Mesendoderm (in vitro differentiated cells): Measurements from ENCODE around the gene BICRA.
"Not testable (repeated sequence)": the region's sequence is repeated elsewhere in the genome, so short reads cannot be mapped to it uniquely, and the experiment has no call there.

Experiments
- DNase-seq: peaks from one replicate; pipeline ENCODE4 v3.0.0; 2013
- H2AK5ac ChIP-seq: 2 replicates; pipeline ENCODE4 v1.6.1; 2013; ENCODE audit warnings: low read length, inconsistent platforms
- H2BK120ac ChIP-seq: 2 replicates; pipeline ENCODE4 v1.6.1; 2013; ENCODE audit warnings: low read depth, mild to moderate bottlenecking, low read length, moderate library complexity, mixed read lengths
- H2BK15ac ChIP-seq: replicated peaks from 2 replicates; pipeline ENCODE4 v1.6.1; 2013; ENCODE audit warnings: low read depth, mild to moderate bottlenecking, moderate library complexity
- H2BK5ac ChIP-seq: 2 replicates; pipeline ENCODE4 v1.6.1; 2013; ENCODE audit warnings: low read length, inconsistent platforms
- H3K18ac ChIP-seq: 2 replicates; pipeline ENCODE4 v1.6.1; 2013; ENCODE audit warnings: mild to moderate bottlenecking, low read length, mixed read lengths
- H3K23ac ChIP-seq: one replicate; pipeline ENCODE4 v1.6.1; 2013; ENCODE audit warnings: low read length
- H3K27ac ChIP-seq: 2 replicates; pipeline ENCODE4 v1.5.1; 2013; ENCODE audit warnings: low read depth, mild to moderate bottlenecking, inconsistent platforms, low read length, moderate library complexity
- H3K27me3 ChIP-seq: 2 replicates; pipeline ENCODE4 v1.6.1; 2013; ENCODE audit warnings: low read length, control low read depth, mild to moderate bottlenecking, inconsistent platforms; ENCODE audit not compliant: insufficient read depth, poor library complexity
- H3K36me3 ChIP-seq: 2 replicates; pipeline ENCODE4 v1.6.1; 2013; ENCODE audit warnings: low read length, inconsistent platforms; ENCODE audit not compliant: control insufficient read depth, insufficient read depth
- H3K4ac ChIP-seq: one replicate; pipeline ENCODE4 v1.6.1; 2013; ENCODE audit warnings: low read depth, mild to moderate bottlenecking, low read length, moderate library complexity
- H3K4me1 ChIP-seq: 2 replicates; pipeline ENCODE4 v1.6.1; 2013; ENCODE audit warnings: low read depth, low read length, inconsistent platforms; ENCODE audit not compliant: control insufficient read depth
- H3K4me2 ChIP-seq: 2 replicates; pipeline ENCODE4 v1.6.1; 2013; ENCODE audit warnings: low read length
- H3K4me3 ChIP-seq: 2 replicates; pipeline ENCODE4 v1.5.1; 2013; ENCODE audit warnings: mild to moderate bottlenecking, low read length
- H3K56ac ChIP-seq: one replicate; pipeline ENCODE4 v1.6.1; 2013; ENCODE audit warnings: low read length
- H3K79me1 ChIP-seq: 2 replicates; pipeline ENCODE4 v1.6.1; 2013; ENCODE audit warnings: low read length, inconsistent platforms
- H3K79me2 ChIP-seq: 2 replicates; pipeline ENCODE4 v1.6.1; 2013; ENCODE audit warnings: mild to moderate bottlenecking, low read length; ENCODE audit not compliant: control insufficient read depth, insufficient read depth
- H3K9ac ChIP-seq: 2 replicates; pipeline ENCODE4 v1.6.1; 2013; ENCODE audit warnings: low read length, inconsistent platforms
- H4K5ac ChIP-seq: one replicate; pipeline ENCODE4 v1.6.1; 2013; ENCODE audit warnings: low read length
- H4K8ac ChIP-seq: one replicate; pipeline ENCODE4 v1.6.1; 2013; ENCODE audit warnings: low read depth, mild to moderate bottlenecking, control low read depth, low read length, moderate library complexity
- WGBS: extraction: QIAGEN DNeasy Blood & Tissue Kit; methylation state at CpG from one replicate; pipeline ENCODE4 v1.1.7; 2013; ENCODE audit warnings: low lambda C conversion rate, missing lambda C conversion rate; ENCODE audit not compliant: insufficient coverage; ENCODE audit errors: extremely low coverage; 5-methylcytosine and 5-hydroxymethylcytosine counted together

BICRA gene

GRCh38 chr19:47728295-47728694 is 119.4 kb downstream of the BICRA start:
- not testable (repeated sequence) for H4K8ac ChIP-seq, H3K27me3 ChIP-seq, H3K36me3 ChIP-seq, H3K4me2 ChIP-seq, H3K9ac ChIP-seq, H2BK15ac ChIP-seq, H2AK5ac ChIP-seq, H3K4me3 ChIP-seq, H4K5ac ChIP-seq, H3K79me2 ChIP-seq, H2BK120ac ChIP-seq, H3K4ac ChIP-seq, H3K79me1 ChIP-seq, H3K18ac ChIP-seq, H2BK5ac ChIP-seq, DNase-seq, H3K4me1 ChIP-seq, H3K27ac ChIP-seq, H3K23ac ChIP-seq
- H3K56ac ChIP-seq = peak overlapping the region; percentile 34
- no CpG with 5 or more reads among the region's 4 CpGs for WGBS

DNA sequence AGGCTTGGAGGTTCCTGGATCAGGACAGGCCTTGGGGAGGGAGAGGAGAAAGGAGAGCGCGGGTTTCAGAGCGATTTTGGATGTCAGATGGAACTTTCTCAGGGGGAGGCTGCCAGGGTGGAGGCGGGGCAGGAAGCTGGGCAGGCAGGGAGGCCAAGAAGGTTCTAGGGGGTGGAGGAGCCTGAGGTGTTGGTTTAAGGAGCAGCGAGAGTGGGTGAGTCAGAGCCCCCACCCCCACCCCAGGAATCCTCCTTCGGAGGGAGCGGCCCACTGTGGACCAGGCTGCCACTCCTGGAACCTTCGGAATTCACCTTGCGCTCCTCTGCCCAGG is 120.5 kb downstream of the BICRA start:
- Histone ChIP-seq H3K79me1 (no peaks in the 10 kb centered on the region), H4K8ac (no peak overlapping the region), H3K4ac (no peak overlapping the region), H3K36me3 (no peaks in the 10 kb centered on the region), H2BK5ac (no peak overlapping the region), H3K23ac (no peak overlapping the region), H3K27me3 (no peaks in the 10 kb centered on the region), H3K56ac (peak overlapping the region; percentile 79), H3K27ac (peak overlapping the region; percentile 71), H3K18ac (peak overlapping the region; percentile 10), H2AK5ac (no peak overlapping the region), H3K4me1 (peaks cover 3% of the 10 kb centered on the region), H3K4me3 (no peak overlapping the region), H4K5ac (no peak overlapping the region), H3K79me2 (no peaks in the 10 kb centered on the region), H3K9ac (peak overlapping the region; percentile 28), H2BK120ac (no peak overlapping the region), H3K4me2 (peak overlapping the region; percentile 54), H2BK15ac (no peak overlapping the region)
- DNase-seq = peak; percentile 96
- no CpG with 5 or more reads among the region's 9 CpGs for WGBS

- peak overlapping the region; percentile 21 for H3K4ac ChIP-seq
- no peak overlapping the region for H2BK120ac ChIP-seq
- peak; percentile 95 for DNase-seq
- no peaks in the 10 kb centered on the region for H3K36me3 ChIP-seq
- H3K18ac ChIP-seq = peak overlapping the region; percentile 34
- no peaks in the 10 kb centered on the region for H3K79me2 ChIP-seq
- peak overlapping the region; percentile 55 for H3K27ac ChIP-seq
- no peak overlapping the region for H3K4me3 ChIP-seq
- H4K5ac ChIP-seq = no peak overlapping the region
- H3K9ac ChIP-seq = peak overlapping the region; percentile 28
- H3K4me2 ChIP-seq = peak overlapping the region; percentile 54
- H3K56ac ChIP-seq = peak overlapping the region; percentile 79
- H3K23ac ChIP-seq = no peak overlapping the region
- WGBS = no CpG with 5 or more reads among the region's 30 CpGs
- no peak overlapping the region for H4K8ac ChIP-seq
- H2BK15ac ChIP-seq = no peak overlapping the region
- H3K27me3 ChIP-seq = no peaks in the 10 kb centered on the region
- H2BK5ac ChIP-seq = no peak overlapping the region
- H2AK5ac ChIP-seq = no peak overlapping the region
- H3K79me1 ChIP-seq = no peaks in the 10 kb centered on the region
- H3K4me1 ChIP-seq = peaks cover 3% of the 10 kb centered on the region
These were observed 121.0 kb downstream of the BICRA start for GRCh38 chr19:47729799-47730520.

- Histone ChIP-seq H3K18ac (no peak overlapping the region), H3K36me3 (no peaks in the 10 kb centered on the region), H3K27me3 (no peaks in the 10 kb centered on the region), H3K79me2 (no peaks in the 10 kb centered on the region), H4K5ac (no peak overlapping the region), H2BK5ac (no peak overlapping the region), H3K23ac (no peak overlapping the region), H2AK5ac (no peak overlapping the region), H3K4me2 (no peak overlapping the region), H2BK120ac (no peak overlapping the region), H3K4me3 (no peak overlapping the region), H3K79me1 (no peaks in the 10 kb centered on the region), H3K56ac (no peak overlapping the region), H3K27ac (no peak overlapping the region), H2BK15ac (no peak overlapping the region), H3K9ac (no peak overlapping the region), H3K4me1 (peaks cover 3% of the 10 kb centered on the region), H3K4ac (no peak overlapping the region), H4K8ac (no peak overlapping the region)
- WGBS = no CpG with 5 or more reads among the region's 8 CpGs
- DNase-seq = no peak
These were observed 121.6 kb downstream of the BICRA start for GRCh38 chr19:47730521-47730889.

GRCh38 chr19:47730910-47731309 is 122.0 kb downstream of the BICRA start:
- no peak overlapping the region for H3K18ac ChIP-seq
- no peak overlapping the region for H3K9ac ChIP-seq
- H3K79me1 ChIP-seq = no peaks in the 10 kb centered on the region
- H3K27ac ChIP-seq = no peak overlapping the region
- no peak overlapping the region for H2BK5ac ChIP-seq
- H2BK120ac ChIP-seq = no peak overlapping the region
- WGBS = no CpG with 5 or more reads among the region's 8 CpGs
- H2AK5ac ChIP-seq = no peak overlapping the region
- H3K79me2 ChIP-seq = no peaks in the 10 kb centered on the region
- no peak overlapping the region for H2BK15ac ChIP-seq
- no peak overlapping the region for H3K4me2 ChIP-seq
- no peak for DNase-seq
- H3K56ac ChIP-seq = no peak overlapping the region
- no peak overlapping the region for H4K8ac ChIP-seq
- no peak overlapping the region for H3K23ac ChIP-seq
- no peak overlapping the region for H3K4me3 ChIP-seq
- no peaks in the 10 kb centered on the region for H3K27me3 ChIP-seq
- H4K5ac ChIP-seq = no peak overlapping the region
- H3K36me3 ChIP-seq = no peaks in the 10 kb centered on the region
- no peak overlapping the region for H3K4ac ChIP-seq
- H3K4me1 ChIP-seq = peaks cover 3% of the 10 kb centered on the region

DNA sequence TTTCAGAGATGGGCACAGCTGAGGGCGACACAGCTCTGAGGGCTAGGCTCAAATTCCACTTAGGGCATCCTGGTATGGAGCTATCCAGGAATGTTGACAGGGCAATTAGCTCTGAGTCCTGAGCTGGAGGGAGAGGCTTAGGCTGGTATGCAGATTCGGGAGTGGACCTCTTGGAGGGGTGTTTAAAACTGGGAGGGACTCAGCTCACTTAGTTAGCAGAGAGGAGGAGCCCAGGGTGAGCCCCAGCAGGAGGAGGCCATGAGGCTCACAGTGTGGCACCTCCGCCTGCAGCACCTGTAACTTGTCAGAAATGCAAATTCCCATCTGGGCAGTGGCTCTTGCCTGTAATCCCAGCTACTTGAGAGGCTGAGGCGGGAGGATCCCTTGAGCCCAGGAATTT is 126.2 kb downstream of the BICRA start:
- Histone ChIP-seq H2BK15ac (no peak overlapping the region), H2AK5ac (no peak overlapping the region), H3K79me1 (no peaks in the 10 kb centered on the region), H3K9ac (no peak overlapping the region), H3K79me2 (no peaks in the 10 kb centered on the region), H3K56ac (no peak overlapping the region), H3K27ac (no peak overlapping the region), H2BK5ac (no peak overlapping the region), H2BK120ac (no peak overlapping the region), H3K36me3 (no peaks in the 10 kb centered on the region), H3K27me3 (no peaks in the 10 kb centered on the region), H3K18ac (no peak overlapping the region), H4K5ac (no peak overlapping the region), H3K4me1 (no peaks in the 10 kb centered on the region), H3K4me2 (no peak overlapping the region), H4K8ac (no peak overlapping the region), H3K4ac (no peak overlapping the region), H3K4me3 (no peak overlapping the region), H3K23ac (no peak overlapping the region)
- DNase-seq = peak; percentile 89
- no CpG with 5 or more reads among the region's 4 CpGs for WGBS
